WTC11 (cell line): Measurements from ENCODE around the gene SPAG8. TPM values are rescaled to one million over a fixed set of nuclear protein-coding genes. Genes with fewer than 3 reads are reported as not detected.

Experiments
- ATAC-seq: fragments of 200-7000 bp; cut with Tn5 transposase; 2 replicates; pipeline ENCODE4 v1.10.0; 2021; ENCODE audit warnings: mild to moderate bottlenecking, moderate library complexity
- CTCF ChIA-PET: fragments of 300-600 bp; sonication (Branson Sonifier 250); formaldehyde crosslinking; loops from one replicate; lab custom pipeline; 2021; ENCODE audit warnings: antibody characterized with exemption; lab: Charles Lee
- POLR2A ChIA-PET: fragments of 350-600 bp; sonication (Branson Sonifier 250); formaldehyde crosslinking; loops from one replicate; lab custom pipeline; 2021; ENCODE audit warnings: antibody characterized with exemption; lab: Charles Lee
- DNase-seq: peaks from one replicate; pipeline ENCODE4 v3.0.0; 2021; ENCODE audit warnings: low spot score
- H3K27ac Mint-ChIP-seq: 2 replicates; pipeline ENCODE4 v1.8.0; 2021; ENCODE audit warnings: mixed read lengths
- H3K27me3 Mint-ChIP-seq: 2 replicates; pipeline ENCODE4 v1.8.0; 2021; ENCODE audit warnings: low read depth, mild to moderate bottlenecking, moderate library complexity, mixed read lengths
- H3K36me3 Mint-ChIP-seq: 2 replicates; pipeline ENCODE4 v1.8.0; 2021; ENCODE audit warnings: mixed read lengths
- H3K4me1 Mint-ChIP-seq: 2 replicates; pipeline ENCODE4 v1.8.0; 2022; ENCODE audit warnings: mixed read lengths
- H3K4me3 Mint-ChIP-seq: 2 replicates; pipeline ENCODE4 v1.8.0; 2021; ENCODE audit warnings: mild to moderate bottlenecking, moderate library complexity, mixed read lengths
- H3K9me3 Mint-ChIP-seq: 2 replicates; pipeline ENCODE4 v1.8.0; 2021; ENCODE audit warnings: mixed read lengths
- ATF1 ChIP-seq: sonication (generic); formaldehyde crosslinking; IDR thresholded peaks from 2 replicates; pipeline ENCODE4 v1.8.1; 2023; ENCODE audit warnings: mild to moderate bottlenecking, moderate library complexity, missing genetic modification reagents
- FOXP1 ChIP-seq: sonication (generic); formaldehyde crosslinking; IDR thresholded peaks from 2 replicates; pipeline ENCODE4 v1.8.0; 2022; ENCODE audit warnings: missing genetic modification reagents, mild to moderate bottlenecking, moderate library complexity, borderline replicate concordance
- SMAD3 ChIP-seq: sonication (generic); formaldehyde crosslinking; IDR thresholded peaks from 2 replicates; pipeline ENCODE4 v1.8.0; 2022; ENCODE audit warnings: missing genetic modification reagents, mild to moderate bottlenecking, borderline replicate concordance
- SMAD4 ChIP-seq: sonication (generic); formaldehyde crosslinking; IDR thresholded peaks from 2 replicates; pipeline ENCODE4 v1.8.0; 2022; ENCODE audit warnings: mild to moderate bottlenecking, missing genetic modification reagents
- ZNF416 ChIP-seq: fragments of 250-450 bp; sonication (Bioruptor Pico); IDR thresholded peaks from 2 replicates; pipeline ENCODE4 v1.9.0; 2021; ENCODE audit warnings: mild to moderate bottlenecking, inconsistent platforms
- total RNA-seq: library from RNA; stranded (reverse); gene quantifications from 3 replicates; pipeline ENCODE4 v1.2.3, GENCODE V29; 2021
- TF ChIP-seq, protein P1 (sequence below): sonication (generic); formaldehyde crosslinking; IDR thresholded peaks from 2 replicates; pipeline ENCODE4 v1.8.1; 2023; ENCODE audit warnings: mild to moderate bottlenecking, missing genetic modification reagents
- TF ChIP-seq, protein P2 (sequence below): fragments of 250-450 bp; sonication (Bioruptor Pico); IDR thresholded peaks from 2 replicates; pipeline ENCODE4 v1.9.0; 2021; ENCODE audit warnings: mild to moderate bottlenecking
- TF ChIP-seq, protein P3 (sequence below): sonication (generic); formaldehyde crosslinking; IDR thresholded peaks from 2 replicates; pipeline ENCODE4 v1.8.1; 2023; ENCODE audit warnings: mild to moderate bottlenecking, missing genetic modification reagents
- TF ChIP-seq, protein P4 (sequence below): fragments of 200-600 bp; IDR thresholded peaks from 2 replicates; pipeline ENCODE4 v1.8.0; 2022; ENCODE audit warnings: antibody characterized with exemption
- TF ChIP-seq, protein P5 (sequence below): sonication (generic); formaldehyde crosslinking; IDR thresholded peaks from 2 replicates; pipeline ENCODE4 v1.8.0; 2023; ENCODE audit warnings: mild to moderate bottlenecking, missing genetic modification reagents
- TF ChIP-seq, protein P6 (sequence below): sonication (generic); formaldehyde crosslinking; IDR thresholded peaks from 2 replicates; pipeline ENCODE4 v1.8.1; 2022; ENCODE audit warnings: mild to moderate bottlenecking, missing genetic modification reagents, moderate library complexity, borderline replicate concordance
- TF ChIP-seq, protein P7 (sequence below): sonication (generic); formaldehyde crosslinking; IDR thresholded peaks from 2 replicates; pipeline ENCODE4 v1.8.1; 2023; ENCODE audit warnings: mild to moderate bottlenecking, missing genetic modification reagents, moderate library complexity

Gene SPAG8
- total RNA-seq, 1 experiment from 2014 or later = 0.72 TPM

DNA sequence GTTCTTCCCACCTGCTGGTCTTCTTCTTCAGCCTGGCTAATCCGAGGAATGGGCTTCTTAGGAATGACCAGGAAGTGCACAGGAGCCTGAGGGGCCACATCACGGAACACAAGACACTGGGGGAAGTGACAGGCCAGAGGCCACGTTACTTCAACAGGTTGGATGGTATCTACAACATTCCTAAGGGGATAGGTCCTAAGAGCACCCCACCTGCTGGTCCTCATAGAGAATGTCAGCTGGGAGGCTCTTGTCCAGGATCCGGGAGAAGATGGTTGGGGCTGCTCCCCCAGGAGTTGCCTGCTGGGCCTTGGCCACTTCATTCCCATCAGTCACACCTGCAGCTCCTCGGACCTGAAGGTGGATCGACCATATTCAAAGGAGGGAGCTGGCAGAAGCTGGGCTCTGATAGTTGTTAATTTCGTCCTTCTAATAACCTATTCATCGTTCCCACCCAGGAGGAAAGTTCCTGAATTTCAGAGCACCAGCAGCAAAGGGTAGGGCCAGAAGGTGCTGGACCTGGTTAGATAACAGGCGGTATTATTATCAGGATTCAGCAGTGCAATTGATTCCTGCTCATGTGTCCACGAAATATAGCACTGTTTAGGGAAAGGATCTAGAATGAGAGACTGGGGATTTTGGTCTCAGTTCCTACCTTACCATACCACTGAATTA lies 1.5 kb upstream of the SPAG8 start:
- Mint-ChIP-seq H3K4me3 (peak overlapping the region; percentile 91), H3K27me3 (peaks cover 11% of the 10 kb centered on the region), H3K27ac (peak overlapping the region; percentile 63; the same call in 1 of the 2 replicates), H3K36me3 (peaks cover 2% of the 10 kb centered on the region; the same call in 1 of the 2 replicates), H3K4me1 (peaks cover 27% of the 10 kb centered on the region), H3K9me3 (peaks cover 3% of the 10 kb centered on the region)
- ChIA-PET POLR2A (interaction anchor here (0.7 to 2.1 kb wide), 7 partner anchors 15 to 350 kb away, joined by 3 to 9 read pairs (median 4); partner anchors contain the start of genes CREB3, GBA2, RGP1 and TLN1), CTCF (interaction anchor here (0.8 to 6.1 kb wide), 27 partner anchors 12 to 210 kb away, joined by 3 to 143 read pairs (median 6); partner anchors contain the start of genes FAM221B, GBA2, NPR2 and RGP1)
- ATAC-seq = no peak
- DNase-seq = peak; percentile 41
- TF ChIP-seq, protein P1, sequence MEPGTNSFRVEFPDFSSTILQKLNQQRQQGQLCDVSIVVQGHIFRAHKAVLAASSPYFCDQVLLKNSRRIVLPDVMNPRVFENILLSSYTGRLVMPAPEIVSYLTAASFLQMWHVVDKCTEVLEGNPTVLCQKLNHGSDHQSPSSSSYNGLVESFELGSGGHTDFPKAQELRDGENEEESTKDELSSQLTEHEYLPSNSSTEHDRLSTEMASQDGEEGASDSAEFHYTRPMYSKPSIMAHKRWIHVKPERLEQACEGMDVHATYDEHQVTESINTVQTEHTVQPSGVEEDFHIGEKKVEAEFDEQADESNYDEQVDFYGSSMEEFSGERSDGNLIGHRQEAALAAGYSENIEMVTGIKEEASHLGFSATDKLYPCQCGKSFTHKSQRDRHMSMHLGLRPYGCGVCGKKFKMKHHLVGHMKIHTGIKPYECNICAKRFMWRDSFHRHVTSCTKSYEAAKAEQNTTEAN (CRISPR knock-in tag) = no peak
- TF ChIP-seq, protein P2, sequence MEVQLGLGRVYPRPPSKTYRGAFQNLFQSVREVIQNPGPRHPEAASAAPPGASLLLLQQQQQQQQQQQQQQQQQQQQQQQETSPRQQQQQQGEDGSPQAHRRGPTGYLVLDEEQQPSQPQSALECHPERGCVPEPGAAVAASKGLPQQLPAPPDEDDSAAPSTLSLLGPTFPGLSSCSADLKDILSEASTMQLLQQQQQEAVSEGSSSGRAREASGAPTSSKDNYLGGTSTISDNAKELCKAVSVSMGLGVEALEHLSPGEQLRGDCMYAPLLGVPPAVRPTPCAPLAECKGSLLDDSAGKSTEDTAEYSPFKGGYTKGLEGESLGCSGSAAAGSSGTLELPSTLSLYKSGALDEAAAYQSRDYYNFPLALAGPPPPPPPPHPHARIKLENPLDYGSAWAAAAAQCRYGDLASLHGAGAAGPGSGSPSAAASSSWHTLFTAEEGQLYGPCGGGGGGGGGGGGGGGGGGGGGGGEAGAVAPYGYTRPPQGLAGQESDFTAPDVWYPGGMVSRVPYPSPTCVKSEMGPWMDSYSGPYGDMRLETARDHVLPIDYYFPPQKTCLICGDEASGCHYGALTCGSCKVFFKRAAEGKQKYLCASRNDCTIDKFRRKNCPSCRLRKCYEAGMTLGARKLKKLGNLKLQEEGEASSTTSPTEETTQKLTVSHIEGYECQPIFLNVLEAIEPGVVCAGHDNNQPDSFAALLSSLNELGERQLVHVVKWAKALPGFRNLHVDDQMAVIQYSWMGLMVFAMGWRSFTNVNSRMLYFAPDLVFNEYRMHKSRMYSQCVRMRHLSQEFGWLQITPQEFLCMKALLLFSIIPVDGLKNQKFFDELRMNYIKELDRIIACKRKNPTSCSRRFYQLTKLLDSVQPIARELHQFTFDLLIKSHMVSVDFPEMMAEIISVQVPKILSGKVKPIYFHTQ (CRISPR knock-in tag) = no peak
- no peak for TF ChIP-seq ATF1 (CRISPR knock-in tag)
- TF ChIP-seq SMAD3 (CRISPR knock-in tag) = no peak
- no peak for TF ChIP-seq SMAD4 (CRISPR knock-in tag)
- TF ChIP-seq, protein P3, sequence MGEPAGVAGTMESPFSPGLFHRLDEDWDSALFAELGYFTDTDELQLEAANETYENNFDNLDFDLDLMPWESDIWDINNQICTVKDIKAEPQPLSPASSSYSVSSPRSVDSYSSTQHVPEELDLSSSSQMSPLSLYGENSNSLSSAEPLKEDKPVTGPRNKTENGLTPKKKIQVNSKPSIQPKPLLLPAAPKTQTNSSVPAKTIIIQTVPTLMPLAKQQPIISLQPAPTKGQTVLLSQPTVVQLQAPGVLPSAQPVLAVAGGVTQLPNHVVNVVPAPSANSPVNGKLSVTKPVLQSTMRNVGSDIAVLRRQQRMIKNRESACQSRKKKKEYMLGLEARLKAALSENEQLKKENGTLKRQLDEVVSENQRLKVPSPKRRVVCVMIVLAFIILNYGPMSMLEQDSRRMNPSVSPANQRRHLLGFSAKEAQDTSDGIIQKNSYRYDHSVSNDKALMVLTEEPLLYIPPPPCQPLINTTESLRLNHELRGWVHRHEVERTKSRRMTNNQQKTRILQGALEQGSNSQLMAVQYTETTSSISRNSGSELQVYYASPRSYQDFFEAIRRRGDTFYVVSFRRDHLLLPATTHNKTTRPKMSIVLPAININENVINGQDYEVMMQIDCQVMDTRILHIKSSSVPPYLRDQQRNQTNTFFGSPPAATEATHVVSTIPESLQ (CRISPR knock-in tag) = no peak
- TF ChIP-seq, protein P4, sequence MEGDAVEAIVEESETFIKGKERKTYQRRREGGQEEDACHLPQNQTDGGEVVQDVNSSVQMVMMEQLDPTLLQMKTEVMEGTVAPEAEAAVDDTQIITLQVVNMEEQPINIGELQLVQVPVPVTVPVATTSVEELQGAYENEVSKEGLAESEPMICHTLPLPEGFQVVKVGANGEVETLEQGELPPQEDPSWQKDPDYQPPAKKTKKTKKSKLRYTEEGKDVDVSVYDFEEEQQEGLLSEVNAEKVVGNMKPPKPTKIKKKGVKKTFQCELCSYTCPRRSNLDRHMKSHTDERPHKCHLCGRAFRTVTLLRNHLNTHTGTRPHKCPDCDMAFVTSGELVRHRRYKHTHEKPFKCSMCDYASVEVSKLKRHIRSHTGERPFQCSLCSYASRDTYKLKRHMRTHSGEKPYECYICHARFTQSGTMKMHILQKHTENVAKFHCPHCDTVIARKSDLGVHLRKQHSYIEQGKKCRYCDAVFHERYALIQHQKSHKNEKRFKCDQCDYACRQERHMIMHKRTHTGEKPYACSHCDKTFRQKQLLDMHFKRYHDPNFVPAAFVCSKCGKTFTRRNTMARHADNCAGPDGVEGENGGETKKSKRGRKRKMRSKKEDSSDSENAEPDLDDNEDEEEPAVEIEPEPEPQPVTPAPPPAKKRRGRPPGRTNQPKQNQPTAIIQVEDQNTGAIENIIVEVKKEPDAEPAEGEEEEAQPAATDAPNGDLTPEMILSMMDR = peak; percentile 46
- TF ChIP-seq, protein P5, sequence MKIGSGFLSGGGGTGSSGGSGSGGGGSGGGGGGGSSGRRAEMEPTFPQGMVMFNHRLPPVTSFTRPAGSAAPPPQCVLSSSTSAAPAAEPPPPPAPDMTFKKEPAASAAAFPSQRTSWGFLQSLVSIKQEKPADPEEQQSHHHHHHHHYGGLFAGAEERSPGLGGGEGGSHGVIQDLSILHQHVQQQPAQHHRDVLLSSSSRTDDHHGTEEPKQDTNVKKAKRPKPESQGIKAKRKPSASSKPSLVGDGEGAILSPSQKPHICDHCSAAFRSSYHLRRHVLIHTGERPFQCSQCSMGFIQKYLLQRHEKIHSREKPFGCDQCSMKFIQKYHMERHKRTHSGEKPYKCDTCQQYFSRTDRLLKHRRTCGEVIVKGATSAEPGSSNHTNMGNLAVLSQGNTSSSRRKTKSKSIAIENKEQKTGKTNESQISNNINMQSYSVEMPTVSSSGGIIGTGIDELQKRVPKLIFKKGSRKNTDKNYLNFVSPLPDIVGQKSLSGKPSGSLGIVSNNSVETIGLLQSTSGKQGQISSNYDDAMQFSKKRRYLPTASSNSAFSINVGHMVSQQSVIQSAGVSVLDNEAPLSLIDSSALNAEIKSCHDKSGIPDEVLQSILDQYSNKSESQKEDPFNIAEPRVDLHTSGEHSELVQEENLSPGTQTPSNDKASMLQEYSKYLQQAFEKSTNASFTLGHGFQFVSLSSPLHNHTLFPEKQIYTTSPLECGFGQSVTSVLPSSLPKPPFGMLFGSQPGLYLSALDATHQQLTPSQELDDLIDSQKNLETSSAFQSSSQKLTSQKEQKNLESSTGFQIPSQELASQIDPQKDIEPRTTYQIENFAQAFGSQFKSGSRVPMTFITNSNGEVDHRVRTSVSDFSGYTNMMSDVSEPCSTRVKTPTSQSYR = no peak

DNA sequence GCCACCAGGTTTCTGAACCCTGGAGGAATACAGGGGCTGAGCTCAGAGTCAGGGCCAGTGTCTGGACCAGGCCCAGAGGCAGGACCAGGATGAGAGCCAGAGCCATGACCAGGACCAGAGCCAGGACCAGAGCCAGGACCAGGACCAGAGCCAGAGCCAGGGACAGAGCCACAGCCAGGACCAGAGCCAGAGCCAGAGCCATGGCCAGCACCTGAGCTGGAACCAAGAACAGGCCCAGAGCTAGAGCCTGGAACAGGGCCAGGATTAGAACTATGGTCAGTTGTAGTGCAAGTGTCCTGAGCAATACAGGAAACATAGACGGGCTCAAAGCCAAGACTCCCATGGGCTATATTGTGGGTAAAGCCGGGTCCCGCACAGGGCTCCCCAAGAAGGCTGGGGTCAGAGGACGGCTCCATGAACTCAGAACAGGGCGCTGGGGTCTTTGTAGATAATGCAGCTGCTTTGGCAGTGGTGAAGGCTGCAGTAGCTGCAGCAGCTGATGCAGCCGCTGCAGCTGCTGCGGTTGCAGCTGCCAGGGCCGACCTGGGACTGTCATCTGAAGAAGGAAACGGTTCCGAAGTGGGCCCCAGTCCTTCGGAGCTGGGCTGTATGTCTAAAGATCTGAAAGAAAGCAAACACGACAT lies 559 bp downstream of the SPAG8 start:
- peaks cover 27% of the 10 kb centered on the region for H3K4me1 Mint-ChIP-seq
- TF ChIP-seq, protein P5 = no peak
- TF ChIP-seq, protein P6, sequence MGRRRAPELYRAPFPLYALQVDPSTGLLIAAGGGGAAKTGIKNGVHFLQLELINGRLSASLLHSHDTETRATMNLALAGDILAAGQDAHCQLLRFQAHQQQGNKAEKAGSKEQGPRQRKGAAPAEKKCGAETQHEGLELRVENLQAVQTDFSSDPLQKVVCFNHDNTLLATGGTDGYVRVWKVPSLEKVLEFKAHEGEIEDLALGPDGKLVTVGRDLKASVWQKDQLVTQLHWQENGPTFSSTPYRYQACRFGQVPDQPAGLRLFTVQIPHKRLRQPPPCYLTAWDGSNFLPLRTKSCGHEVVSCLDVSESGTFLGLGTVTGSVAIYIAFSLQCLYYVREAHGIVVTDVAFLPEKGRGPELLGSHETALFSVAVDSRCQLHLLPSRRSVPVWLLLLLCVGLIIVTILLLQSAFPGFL (CRISPR knock-in tag) = no peak
- TF ChIP-seq, protein P7, sequence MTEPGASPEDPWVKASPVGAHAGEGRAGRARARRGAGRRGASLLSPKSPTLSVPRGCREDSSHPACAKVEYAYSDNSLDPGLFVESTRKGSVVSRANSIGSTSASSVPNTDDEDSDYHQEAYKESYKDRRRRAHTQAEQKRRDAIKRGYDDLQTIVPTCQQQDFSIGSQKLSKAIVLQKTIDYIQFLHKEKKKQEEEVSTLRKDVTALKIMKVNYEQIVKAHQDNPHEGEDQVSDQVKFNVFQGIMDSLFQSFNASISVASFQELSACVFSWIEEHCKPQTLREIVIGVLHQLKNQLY (CRISPR knock-in tag) = no peak
- TF ChIP-seq FOXP1 (CRISPR knock-in tag) (no peak), ZNF416 (CRISPR knock-in tag) (no peak)

More for the DNA sequence above, 559 bp downstream of the SPAG8 start:
- ChIA-PET POLR2A (interaction anchor here (0.7 to 1.3 kb wide), 3 partner anchors 12 to 19 kb away, joined by 3 to 4 read pairs (median 3); partner anchors contain the start of genes FAM221B and TMEM8B), CTCF (interaction anchor here (0.7 to 6.1 kb wide), 8 partner anchors 15 to 212 kb away, joined by 3 to 143 read pairs (median 6); partner anchors contain the start of gene NPR2)
- Mint-ChIP-seq H3K36me3 (peaks cover 2% of the 10 kb centered on the region; the same call in 1 of the 2 replicates), H3K27ac (no peak overlapping the region), H3K27me3 (no peaks in the 10 kb centered on the region), H3K9me3 (peaks cover 3% of the 10 kb centered on the region), H3K4me3 (peak overlapping the region; percentile 74)
- DNase-seq = no peak
- no peak for ATAC-seq
